IPS-18c (cell line): ENCODE data around the gene GUCA2A.

Experiments
- H3K4me3 ChIP-seq: 2 replicates; pipeline ENCODE4 v1.7.0; 2013; ENCODE audit warnings: low read depth, mild to moderate bottlenecking, low read length, moderate library complexity; ENCODE audit not compliant: insufficient read depth
- H3K9me3 ChIP-seq: one replicate; pipeline ENCODE4 v1.6.1; 2013; ENCODE audit warnings: mild to moderate bottlenecking, low read length, moderate library complexity; ENCODE audit not compliant: control insufficient read depth, insufficient read depth

The GUCA2A gene

DNA sequence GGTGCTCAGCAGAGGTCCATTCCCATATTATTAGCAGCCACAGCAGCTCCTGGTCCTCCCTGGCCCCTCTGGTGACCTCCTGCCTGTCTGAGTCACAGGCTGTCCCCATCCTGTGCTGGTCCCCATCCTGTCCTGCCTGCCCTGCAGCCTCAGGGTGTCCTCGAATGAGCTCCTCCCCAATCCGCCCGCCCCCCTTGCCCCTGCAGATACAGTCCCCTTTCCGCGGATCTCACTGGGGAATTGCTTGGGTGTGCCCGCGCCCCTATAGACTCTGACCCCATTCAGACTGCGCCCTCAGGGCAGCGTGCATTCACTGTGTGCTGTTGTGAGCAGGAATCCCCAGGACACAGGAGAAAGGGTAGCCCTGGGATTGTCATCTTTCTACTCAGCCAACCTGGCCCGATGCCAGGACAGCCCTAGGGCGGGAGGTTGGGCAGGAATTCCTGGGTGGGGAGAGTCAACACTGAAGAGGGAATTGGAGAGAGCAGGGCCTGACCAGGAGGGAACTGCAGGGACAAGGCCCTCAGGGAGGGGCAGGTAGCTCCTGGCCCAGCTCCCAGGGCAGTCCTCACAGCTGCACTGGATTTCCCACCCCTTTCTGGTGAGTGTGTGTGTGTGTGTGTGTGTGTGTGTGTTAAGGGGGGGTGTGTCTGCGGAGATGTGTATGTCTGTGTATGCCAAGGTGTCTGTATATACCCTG is 1.1 kb upstream of the GUCA2A start:
- Histone ChIP-seq H3K9me3 (no peaks in the 10 kb centered on the region), H3K4me3 (no peak overlapping the region)

DNA sequence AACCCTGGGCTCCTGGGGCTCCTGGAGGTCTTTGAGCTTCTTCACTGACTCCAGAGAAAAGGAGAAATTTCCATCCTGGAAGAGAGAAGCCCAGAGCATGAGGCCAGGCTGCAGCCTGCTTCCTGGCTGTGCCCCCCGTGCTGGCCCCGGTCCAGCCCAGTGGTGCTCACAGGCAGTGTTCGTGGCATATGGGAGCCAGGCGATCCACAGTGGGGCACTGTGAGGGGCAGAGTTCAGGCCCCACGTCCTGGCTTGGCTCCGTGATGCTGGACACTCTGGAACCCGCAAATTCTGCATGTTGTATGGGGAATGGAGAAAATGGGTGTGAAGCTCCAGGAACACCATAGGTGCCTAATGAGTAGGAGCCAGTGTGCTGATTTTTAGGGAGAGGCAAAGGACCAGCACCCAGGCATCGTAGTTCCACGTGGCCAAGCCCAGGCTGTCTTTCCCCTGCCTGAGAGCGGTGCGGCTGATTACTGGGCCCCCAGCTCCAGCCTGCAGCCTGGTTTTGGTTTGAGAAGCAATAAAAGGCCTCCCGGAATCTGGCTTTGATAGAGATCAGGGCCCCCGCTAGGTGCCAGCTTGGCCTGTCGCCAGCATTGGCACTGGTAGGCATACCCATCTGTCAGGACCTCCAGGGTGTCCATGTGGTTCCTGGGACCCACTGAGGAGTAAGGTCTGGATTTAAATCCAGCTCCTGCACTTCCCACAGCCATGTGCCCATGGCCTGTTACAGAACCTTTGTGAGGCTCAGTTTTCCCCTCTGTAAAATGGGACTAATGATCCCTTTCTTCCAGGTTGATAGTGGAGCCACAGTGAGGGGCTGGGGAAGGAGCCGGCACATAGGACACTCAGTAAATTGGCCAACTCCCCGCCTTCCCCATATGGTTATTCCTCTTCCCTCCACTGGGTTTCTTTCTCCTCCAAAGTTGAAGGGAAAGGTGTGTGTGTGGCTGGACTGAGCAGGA is 725 bp downstream of the GUCA2A start:
- no peaks in the 10 kb centered on the region for H3K9me3 ChIP-seq
- H3K4me3 ChIP-seq, result no peak overlapping the region

DNA sequence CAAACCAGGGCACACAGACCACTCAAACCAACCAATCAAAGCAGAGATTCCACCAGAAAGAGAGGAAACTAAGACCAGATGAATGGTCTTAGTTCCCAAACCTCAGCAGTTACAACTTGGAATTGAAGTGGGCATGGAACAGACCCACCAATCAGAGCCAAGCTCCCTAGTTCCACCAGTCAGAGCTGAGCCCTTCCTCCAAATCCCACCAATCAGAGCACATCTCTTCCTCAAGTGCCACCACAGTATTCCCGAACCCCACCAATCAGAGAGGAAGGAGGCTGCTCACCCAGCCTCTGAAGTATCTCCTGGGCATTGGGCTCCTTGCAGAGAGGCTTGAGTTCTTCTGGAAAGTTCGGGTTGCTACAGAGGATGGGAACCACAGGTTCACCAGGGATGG is 1.4 kb downstream of the GUCA2A start:
- H3K9me3 ChIP-seq, result no peaks in the 10 kb centered on the region
- no peak overlapping the region for H3K4me3 ChIP-seq

DNA sequence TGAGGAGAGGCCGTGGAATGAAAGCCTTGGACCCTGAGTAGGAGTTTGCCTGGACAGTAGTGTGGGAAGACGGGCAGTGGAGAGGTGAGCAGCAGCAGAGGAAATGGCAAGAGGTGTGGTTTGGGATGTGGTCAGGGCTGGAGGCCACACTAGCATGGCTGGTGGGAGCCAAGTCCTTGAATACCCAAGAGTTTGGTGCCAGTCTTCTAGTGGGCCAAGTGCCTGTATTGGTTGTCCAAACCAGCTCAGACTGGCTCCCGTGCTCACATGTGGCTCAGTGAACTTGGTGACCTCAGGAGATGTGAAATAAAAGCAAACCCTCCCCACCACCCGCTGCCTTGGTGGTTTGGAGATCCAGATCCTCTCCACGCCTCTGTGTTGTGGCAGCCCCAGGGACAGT is 2.4 kb downstream of the GUCA2A start:
- Histone ChIP-seq H3K4me3 (no peak overlapping the region), H3K9me3 (no peaks in the 10 kb centered on the region)

DNA sequence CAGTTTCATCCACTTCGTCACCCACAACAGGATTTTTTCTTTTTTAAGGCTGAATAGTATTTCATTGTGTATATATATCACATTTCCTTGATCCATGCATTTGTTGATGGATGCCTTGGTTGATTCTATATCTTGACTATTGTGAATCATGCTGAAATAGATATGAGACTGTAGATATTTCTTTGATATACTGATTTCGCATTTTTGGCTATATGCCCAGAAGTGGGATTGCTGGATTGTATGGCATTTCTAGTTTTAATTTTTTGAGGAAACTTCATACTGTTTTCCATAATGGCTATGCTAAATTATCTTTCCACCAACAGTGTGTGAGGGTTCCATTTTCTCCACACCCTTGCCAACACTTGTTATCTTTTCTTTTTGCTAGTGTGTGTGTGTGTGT is 6.4 kb downstream of the GUCA2A start:
- Histone ChIP-seq H3K9me3 (no peaks in the 10 kb centered on the region), H3K4me3 (no peak overlapping the region)

DNA sequence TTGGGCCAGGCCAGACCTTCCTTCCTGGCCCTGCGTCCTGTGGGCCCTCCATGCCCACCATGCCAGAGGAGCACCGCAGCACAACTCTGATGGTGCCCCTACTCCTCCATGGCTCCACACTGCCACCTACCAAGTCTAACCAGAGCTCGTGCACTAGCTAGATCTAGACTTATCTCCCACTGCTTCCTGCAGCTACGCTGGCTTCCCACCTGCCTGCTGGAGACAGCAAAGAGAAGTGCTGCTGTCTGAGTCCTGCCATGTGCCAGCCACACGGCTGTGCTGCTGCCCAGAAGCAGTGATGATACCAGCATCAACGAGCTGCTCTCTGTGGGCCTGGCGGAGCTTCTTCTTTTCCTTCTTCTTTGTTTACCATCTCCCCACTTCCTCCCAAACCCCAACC is 6.9 kb downstream of the GUCA2A start:
- H3K9me3 ChIP-seq, result no peaks in the 10 kb centered on the region

DNA sequence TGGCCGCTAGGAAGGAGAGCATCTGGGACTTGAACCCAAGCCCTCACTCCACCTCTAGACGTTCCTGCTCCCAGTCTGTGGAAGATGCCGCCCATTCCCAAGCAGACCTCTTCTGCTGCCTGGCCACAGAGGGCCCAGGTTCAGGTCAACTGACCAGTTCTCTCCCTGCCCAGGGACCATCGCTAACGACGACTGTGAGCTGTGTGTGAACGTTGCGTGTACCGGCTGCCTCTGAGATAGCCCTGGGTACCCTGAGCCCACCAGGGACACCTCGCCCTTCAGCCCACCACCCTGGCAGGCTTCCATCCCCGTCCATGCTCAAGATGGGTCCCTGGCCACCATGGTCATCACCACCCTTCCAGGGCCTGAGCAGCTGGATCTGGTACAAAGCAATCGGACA is 9.2 kb downstream of the GUCA2A start:
- Histone ChIP-seq H3K4me3 (no peak overlapping the region), H3K9me3 (no peaks in the 10 kb centered on the region)

More for the DNA sequence above, 6.9 kb downstream of the GUCA2A start:
- no peak overlapping the region for H3K4me3 ChIP-seq

DNA sequence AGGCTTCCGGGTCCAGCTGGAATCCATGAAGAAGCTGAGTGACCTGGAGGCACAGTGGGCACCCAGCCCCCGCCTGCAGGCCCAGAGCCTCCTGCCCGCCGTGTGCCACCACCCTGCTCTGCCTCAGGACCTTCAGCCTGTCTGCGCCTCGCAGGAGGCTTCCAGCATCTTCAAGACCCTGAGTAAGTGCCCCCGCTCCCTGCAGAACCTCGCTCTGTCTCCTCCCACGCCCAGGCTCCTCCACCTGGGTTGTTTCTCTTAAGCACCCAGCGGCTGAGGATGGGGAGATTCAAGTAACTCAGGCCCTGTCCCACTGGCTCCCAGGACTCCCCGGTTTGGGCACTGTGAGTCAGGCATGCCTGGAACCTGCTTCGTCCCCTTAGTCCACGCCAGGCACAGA is 9.9 kb downstream of the GUCA2A start:
- Histone ChIP-seq H3K9me3 (no peaks in the 10 kb centered on the region), H3K4me3 (no peak overlapping the region)

DNA sequence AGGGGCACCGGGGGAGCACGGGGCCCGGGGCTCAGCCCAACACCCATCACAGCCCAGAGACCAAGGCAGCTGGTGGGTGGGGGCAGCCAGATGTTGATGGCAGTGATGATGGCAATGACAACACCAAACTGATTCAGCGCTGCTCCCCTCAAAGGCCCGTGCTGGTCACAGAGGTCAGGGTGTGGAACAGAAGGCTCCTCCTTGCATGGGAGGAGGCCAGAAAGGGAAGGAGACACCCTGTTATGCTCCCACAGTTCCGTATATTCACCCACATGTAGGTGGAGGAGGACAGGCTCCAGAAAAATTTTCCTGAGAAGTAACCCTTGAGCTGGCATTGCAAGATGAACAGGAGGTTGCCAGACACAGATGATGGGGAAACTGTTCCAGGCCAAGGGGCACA is 10.9 kb downstream of the GUCA2A start:
- H3K4me3 ChIP-seq, result no peak overlapping the region
- H3K9me3 ChIP-seq, result no peaks in the 10 kb centered on the region

DNA sequence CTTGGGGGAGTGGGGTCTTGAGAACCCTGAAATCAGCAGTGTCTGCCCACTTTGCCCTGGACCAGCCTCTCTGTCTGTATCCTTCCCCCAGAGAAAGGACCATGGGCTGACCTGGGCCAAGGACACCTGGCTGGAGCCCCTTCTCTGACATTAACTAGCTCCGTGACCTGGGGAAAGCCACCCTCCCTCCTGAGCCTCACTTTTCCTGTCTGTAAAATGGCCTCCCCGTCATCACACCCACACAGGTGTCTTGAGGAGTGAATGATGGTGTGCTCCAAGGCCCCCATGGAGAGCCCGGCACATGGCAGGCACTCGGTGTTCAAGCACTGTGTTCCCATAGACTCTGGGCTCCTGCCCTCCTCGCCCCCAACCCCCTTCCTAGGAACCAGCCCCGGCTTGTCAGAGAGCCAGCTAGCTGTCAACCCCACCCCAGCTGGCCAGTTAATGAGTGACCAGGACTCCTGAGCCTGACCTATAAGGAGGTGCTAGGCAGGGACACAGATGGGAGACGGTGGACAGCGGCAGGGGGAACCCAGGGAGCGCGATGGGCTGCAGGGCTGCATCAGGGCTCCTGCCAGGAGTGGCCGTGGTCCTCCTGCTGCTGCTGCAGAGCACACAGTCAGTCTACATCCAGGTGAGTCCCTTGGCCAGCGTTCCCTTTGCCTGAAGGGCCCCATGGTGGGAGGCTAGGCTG is 11.5 kb downstream of the GUCA2A start, which contains the start of gene GUCA2B:
Gene GUCA2B (plus strand): TSS at position 504 of the 694 bp plus-strand sequence. CDS start 41 bp downstream, at position 545.
- Histone ChIP-seq H3K4me3 (no peak within 1 kb of the TSS), H3K9me3 (no peaks in the 10 kb centered on the region)

DNA sequence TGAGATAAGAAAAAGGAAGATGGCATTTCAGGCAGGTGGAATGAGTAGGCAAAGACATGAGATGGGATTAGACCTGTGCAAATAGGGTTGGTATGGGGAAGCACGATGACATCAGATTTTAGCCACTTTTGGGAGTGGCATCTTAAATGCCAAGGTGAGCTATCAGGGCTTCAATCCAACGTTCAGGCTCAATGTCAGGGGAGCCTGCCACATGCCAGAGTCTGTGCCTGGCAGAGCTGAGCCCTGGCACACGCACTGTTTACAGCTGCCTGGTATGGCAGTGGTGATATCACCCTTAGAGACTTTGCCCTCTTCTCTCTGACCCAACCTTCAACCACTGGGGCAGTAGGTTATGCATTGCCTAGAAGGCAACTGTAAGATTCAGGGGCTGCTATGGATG is 12.4 kb downstream of the GUCA2A start:
- Histone ChIP-seq H3K4me3 (no peak overlapping the region), H3K9me3 (no peaks in the 10 kb centered on the region)

DNA sequence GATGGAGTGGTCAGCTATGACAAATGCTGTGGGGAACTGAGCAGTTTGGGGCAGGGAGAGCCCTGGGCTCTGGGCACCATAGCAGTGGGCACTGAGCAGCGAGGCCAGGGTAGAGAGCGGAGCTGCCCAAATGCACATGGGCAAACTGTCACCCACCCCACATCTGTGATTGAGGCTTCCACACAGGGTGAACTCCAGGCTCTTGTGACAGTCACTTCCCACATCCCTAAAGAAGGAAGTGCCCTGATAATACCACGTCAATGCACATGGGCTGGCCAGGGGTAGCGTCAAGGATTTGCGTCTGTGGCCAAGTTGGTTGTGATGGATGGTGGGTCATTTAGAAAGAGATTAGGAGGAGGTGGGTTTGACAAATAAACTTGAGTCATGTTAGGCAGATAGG is 13.9 kb downstream of the GUCA2A start:
- Histone ChIP-seq H3K9me3 (no peaks in the 10 kb centered on the region), H3K4me3 (no peak overlapping the region)

DNA sequence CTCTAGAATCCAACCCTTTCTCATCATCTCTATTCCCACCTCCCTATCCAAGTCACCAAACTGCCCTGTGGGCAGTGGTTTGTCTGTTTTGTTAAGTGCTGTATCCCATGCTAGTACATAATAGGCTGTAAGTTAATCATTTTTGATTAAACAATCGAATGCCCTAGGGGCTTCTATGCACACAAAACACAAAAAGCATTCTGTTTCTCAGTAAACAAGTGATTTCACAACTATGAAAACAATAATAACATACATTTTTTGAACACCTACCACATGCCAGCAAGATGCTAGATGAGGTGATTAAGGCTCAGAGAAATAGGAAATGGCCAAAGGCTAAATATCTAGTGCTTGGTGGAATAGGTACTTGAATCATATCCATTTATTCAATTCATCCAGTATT is 16.4 kb downstream of the GUCA2A start:
- H3K4me3 ChIP-seq, result no peak overlapping the region
- peaks cover 2% of the 10 kb centered on the region for H3K9me3 ChIP-seq

DNA sequence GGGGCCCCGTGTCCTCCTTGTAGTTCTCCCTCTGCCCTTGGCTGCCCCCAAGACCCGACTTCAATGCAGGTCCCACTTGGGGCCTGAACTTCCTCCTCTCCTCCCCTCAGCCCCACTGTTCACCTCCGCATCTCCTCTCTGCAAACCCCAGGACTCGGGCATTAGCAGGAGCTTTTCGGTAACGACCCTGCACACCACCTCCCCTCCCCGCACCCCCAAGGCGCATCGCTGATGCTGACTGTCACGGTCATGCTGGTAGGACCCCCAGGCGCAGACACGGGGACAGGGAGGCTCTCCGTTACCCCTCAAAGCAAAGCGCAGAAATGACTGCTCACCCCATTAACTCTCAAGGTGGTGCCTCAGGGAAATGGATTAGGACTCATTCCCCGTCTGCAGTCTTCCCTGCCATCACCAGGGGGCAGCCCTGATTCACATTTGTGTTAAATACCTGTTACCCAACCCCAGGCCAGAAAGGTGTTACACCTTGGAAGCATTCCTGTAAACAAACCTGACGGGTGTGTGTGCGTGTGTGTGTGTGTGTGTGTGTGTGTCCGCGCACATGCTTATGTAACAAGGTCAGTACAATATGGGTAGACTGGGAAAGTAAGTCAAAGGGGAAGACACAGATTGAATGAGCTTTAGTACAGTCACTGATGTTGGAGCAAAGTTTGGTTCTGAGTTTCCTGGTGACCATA is 17.8 kb downstream of the GUCA2A start:
- Histone ChIP-seq H3K9me3 (peaks cover 2% of the 10 kb centered on the region), H3K4me3 (no peak overlapping the region)

DNA sequence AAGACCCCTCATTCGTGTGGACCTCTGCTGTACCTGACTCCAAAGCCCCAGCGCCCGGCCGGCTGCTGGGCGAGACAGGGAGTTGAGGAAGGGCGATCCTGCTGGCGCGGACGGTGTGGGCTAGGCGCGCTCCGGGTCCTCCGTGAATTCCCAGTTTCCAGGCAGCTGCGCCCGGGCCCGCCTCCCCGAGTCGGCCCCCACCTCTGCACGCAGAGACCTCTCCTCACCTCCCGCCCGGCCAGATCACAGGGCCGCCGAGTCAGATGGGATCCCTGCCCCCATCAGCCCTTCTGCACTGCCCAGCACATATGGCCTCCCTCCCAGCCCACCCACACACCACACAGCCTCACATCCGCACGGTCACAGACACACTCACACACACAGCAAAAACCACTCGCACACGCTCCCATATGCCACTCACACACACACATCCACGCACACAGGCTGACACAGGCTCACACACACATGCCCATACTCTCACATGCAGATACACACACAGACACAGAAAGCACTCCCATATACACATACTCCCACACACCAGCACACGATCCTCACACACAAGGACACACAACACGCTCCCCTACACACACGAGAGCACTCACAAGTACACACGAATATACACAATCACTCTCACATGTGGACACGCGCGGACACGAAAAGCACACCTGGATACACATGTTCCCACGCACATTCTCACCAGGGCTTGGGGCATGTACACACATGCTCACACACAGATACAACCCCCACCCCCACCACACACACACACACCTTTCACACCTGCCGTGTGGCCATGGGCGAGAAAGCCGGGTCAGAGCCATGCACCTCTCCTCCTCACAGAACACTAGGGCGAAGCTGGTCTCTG is 18.6 kb downstream of the GUCA2A start:
- no peak overlapping the region for H3K4me3 ChIP-seq
- peaks cover 2% of the 10 kb centered on the region for H3K9me3 ChIP-seq

DNA sequence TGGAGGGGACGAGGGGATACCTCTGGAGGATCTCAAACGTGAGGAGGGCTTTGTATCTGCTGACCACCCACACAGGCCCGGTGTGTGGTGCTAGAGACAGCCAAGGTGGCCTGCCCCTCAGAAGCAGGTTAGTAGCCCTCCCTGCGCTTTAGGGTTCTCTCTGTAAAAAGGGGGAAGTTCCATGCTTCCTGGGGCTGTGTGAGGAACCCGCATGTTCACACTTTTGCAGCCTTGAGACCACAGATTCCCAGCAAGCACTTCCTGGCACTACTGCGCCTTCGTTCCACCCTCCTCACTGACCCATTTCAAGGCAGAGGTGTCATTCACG is 19.2 kb downstream of the GUCA2A start:
- Histone ChIP-seq H3K4me3 (no peak overlapping the region), H3K9me3 (peaks cover 2% of the 10 kb centered on the region)
